ENCODE results near the gene ITGB2. TPM values are rescaled to one million over a fixed set of nuclear protein-coding genes. Genes with fewer than 3 reads are reported as not detected.

The ITGB2 gene
- total RNA-seq, 1 experiment from 2014 or later: 1.5 TPM

- H3K4me3 ChIP-seq (replicated peaks in 1 of 2; ENCODE audit: low read depth in 1 of 2, low read length in 2 of 2): no peak overlapping the region
- H3K36me3 ChIP-seq (ENCODE audit: control insufficient read depth in 1 of 2, insufficient read depth in 2 of 2, low read length in 2 of 2): no peaks in the 10 kb centered on the region
- no peak overlapping the region for H2AFZ ChIP-seq (ENCODE audit: low read depth, low read length, poor library complexity, severe bottlenecking)
- no peaks in the 10 kb centered on the region for H3K9me3 ChIP-seq (ENCODE audit: control insufficient read depth in 1 of 2, insufficient read depth in 1 of 2, low read depth in 1 of 2, low read length in 2 of 2)
- H3K9ac ChIP-seq (ENCODE audit: low read length): no peak overlapping the region
- ChIA-PET CTCF (interaction anchor here (0.8 kb wide), 1 partner anchor 10 kb away, joined by 3 read pairs; no protein-coding TSS in a partner anchor), RAD21 (ENCODE audit: low non-redundant PET in 1 of 2, low total read pairs in 2 of 2, uncharacterized antibody in 2 of 2, unreplicated experiment in 2 of 2) (no interaction called here), POLR2A (interaction anchor here (1.2 kb wide), 1 partner anchor 11 kb away, joined by 6 read pairs; the partner anchor contains the start of gene PTTG1IP)
- no peak overlapping the region for H3K27ac ChIP-seq (ENCODE audit: low read depth, low read length)
- H3K79me2 ChIP-seq (ENCODE audit: insufficient read depth, low read length): no peaks in the 10 kb centered on the region
- H3K27me3 ChIP-seq (ENCODE audit: insufficient read depth, low read length): peaks cover 4% of the 10 kb centered on the region; the same call in 1 of the 2 replicates
- no peak overlapping the region for H3K4me2 ChIP-seq (ENCODE audit: low read length)
- DNase-seq (ENCODE audit: low read depth, low spot score) (no peak), ATAC-seq (no peak)
- no peaks in the 10 kb centered on the region for H4K20me1 ChIP-seq (ENCODE audit: insufficient read depth)
- H3K4me1 ChIP-seq (ENCODE audit: control insufficient read depth in 1 of 2, insufficient read depth in 2 of 2, low read length in 2 of 2): peaks cover 0 to 3% of the 10 kb centered on the region in 2 experiments; a peak in 1 of 4 replicates
- TF ChIP-seq, protein P1, sequence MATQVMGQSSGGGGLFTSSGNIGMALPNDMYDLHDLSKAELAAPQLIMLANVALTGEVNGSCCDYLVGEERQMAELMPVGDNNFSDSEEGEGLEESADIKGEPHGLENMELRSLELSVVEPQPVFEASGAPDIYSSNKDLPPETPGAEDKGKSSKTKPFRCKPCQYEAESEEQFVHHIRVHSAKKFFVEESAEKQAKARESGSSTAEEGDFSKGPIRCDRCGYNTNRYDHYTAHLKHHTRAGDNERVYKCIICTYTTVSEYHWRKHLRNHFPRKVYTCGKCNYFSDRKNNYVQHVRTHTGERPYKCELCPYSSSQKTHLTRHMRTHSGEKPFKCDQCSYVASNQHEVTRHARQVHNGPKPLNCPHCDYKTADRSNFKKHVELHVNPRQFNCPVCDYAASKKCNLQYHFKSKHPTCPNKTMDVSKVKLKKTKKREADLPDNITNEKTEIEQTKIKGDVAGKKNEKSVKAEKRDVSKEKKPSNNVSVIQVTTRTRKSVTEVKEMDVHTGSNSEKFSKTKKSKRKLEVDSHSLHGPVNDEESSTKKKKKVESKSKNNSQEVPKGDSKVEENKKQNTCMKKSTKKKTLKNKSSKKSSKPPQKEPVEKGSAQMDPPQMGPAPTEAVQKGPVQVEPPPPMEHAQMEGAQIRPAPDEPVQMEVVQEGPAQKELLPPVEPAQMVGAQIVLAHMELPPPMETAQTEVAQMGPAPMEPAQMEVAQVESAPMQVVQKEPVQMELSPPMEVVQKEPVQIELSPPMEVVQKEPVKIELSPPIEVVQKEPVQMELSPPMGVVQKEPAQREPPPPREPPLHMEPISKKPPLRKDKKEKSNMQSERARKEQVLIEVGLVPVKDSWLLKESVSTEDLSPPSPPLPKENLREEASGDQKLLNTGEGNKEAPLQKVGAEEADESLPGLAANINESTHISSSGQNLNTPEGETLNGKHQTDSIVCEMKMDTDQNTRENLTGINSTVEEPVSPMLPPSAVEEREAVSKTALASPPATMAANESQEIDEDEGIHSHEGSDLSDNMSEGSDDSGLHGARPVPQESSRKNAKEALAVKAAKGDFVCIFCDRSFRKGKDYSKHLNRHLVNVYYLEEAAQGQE (IDR thresholded peaks at IDR 0.05; ENCODE audit: low read depth): no peak
- TF ChIP-seq, protein P2, sequence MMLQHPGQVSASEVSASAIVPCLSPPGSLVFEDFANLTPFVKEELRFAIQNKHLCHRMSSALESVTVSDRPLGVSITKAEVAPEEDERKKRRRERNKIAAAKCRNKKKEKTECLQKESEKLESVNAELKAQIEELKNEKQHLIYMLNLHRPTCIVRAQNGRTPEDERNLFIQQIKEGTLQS (IDR thresholded peaks at IDR 0.05): no peak
- TF ChIP-seq EGR1 (IDR thresholded peaks at IDR 0.05; ENCODE audit: low read depth): no peak
- no peak for TF ChIP-seq POLR2A (IDR thresholded peaks at IDR 0.05; ENCODE audit: borderline replicate concordance, extremely low read depth, insufficient read depth, insufficient read length)
- no peak for TF ChIP-seq JUND (IDR thresholded peaks at IDR 0.05)
- TF ChIP-seq ZNF274 (IDR thresholded peaks at IDR 0.05; ENCODE audit: low read depth, low read length): no peak
- TF ChIP-seq MAX (IDR thresholded peaks at IDR 0.05): no peak
- TF ChIP-seq ELF1 (IDR thresholded peaks at IDR 0.05; ENCODE audit: borderline replicate concordance, low read depth): no peak
- no peak for TF ChIP-seq SP1 (IDR thresholded peaks at IDR 0.05; ENCODE audit: low read depth)
- TF ChIP-seq YY1 (IDR thresholded peaks at IDR 0.05; ENCODE audit: extremely low read depth, insufficient replicate concordance, low read depth, low read length): no peak
- no peak for TF ChIP-seq EZH2 (IDR thresholded peaks at IDR 0.05)
- no peak for TF ChIP-seq FOSL1 (IDR thresholded peaks at IDR 0.05; ENCODE audit: low read depth)
- TF ChIP-seq POLR2AphosphoS5 (IDR thresholded peaks at IDR 0.05; ENCODE audit: low read depth, low read length): no peak
- TF ChIP-seq TCF7L2 (IDR thresholded peaks at IDR 0.05; ENCODE audit: borderline replicate concordance, extremely low read depth, insufficient read depth, insufficient read length): no peak
- TF ChIP-seq ZBTB33 (IDR thresholded peaks at IDR 0.05; ENCODE audit: extremely low read depth, insufficient replicate concordance, low read length): no peak
- TF ChIP-seq SRF (IDR thresholded peaks at IDR 0.05; ENCODE audit: low read depth): no peak
- TF ChIP-seq RAD21 (IDR thresholded peaks at IDR 0.05; ENCODE audit: low read depth): no peak
- no peak for TF ChIP-seq SIN3A (IDR thresholded peaks at IDR 0.05; ENCODE audit: low read depth)
- BruUV-seq (replicated peaks): no TSS peak
- intact Hi-C loops (cut with micrococcal nuclease): no loop called here
- H3K9me2 ChIP-seq (ENCODE audit: insufficient read depth): no peaks in the 10 kb centered on the region
Observed at GRCh38 chr21:44884097-44884496, 36.6 kb downstream of the ITGB2 start.
